GM12878 (cell line): ENCODE measurements around the gene COPS8. TPM values are rescaled to one million over a fixed set of nuclear protein-coding genes. Genes with fewer than 3 reads are reported as not detected.

Experiments
- ATAC-seq: fragments of 200-7000 bp; cut with Tn5 transposase; 3 replicates; pipeline ENCODE4 v1.9.1; 2020; ENCODE audit warnings: mild to moderate bottlenecking, moderate library complexity
- BruUV-seq: library from RNA; stranded (reverse); fragments of 400-500 nt; replicated peaks from 2 replicates; lab custom pipeline; 2021; lab: Mats Ljungman, UMichigan
- CTCF ChIA-PET: fragments of 300-600 bp; sonication (Branson Sonifier 250); formaldehyde crosslinking; extraction: SDS; loops from one replicate; lab custom pipeline; 2021; ENCODE audit warnings: inconsistent platforms; lab: Yijun Ruan, JAX
- POLR2A ChIA-PET: fragments of 350-600 bp; formaldehyde crosslinking; extraction: SDS; loops from one replicate; lab custom pipeline; 2021; ENCODE audit warnings: inconsistent platforms; lab: Charles Lee
- RAD21 ChIA-PET: fragments of 300-600 bp; sonication (Branson Sonifier 250); formaldehyde crosslinking; loops from one replicate; lab custom pipeline; 2023; ENCODE audit warnings: antibody characterized with exemption; ENCODE audit not compliant: unreplicated experiment; lab: Charles Lee
- SMC1A ChIA-PET: fragments of 300-600 bp; sonication (Branson Sonifier 250); formaldehyde crosslinking; loops from one replicate; lab custom pipeline; 2023; ENCODE audit not compliant: unreplicated experiment, uncharacterized antibody; lab: Charles Lee
- DNase-seq: peaks from one replicate; pipeline ENCODE4 v3.0.0-alpha.2; 2011; ENCODE audit warnings: low read depth, low spot score
- FAIRE-seq: peaks from 3 replicates; lab custom pipeline; 2011; peaks lifted over from hg19 to GRCh38; lab: Jason Lieb, UNC
- H2AFZ ChIP-seq: 2 replicates; pipeline ENCODE4 v1.6.0; 2011; ENCODE audit warnings: low read depth, low read length, control low read depth; ENCODE audit not compliant: control insufficient read depth
- H3K27ac ChIP-seq: 2 replicates; pipeline ENCODE4 v1.5.1; 2011; ENCODE audit warnings: control low read depth; ENCODE audit not compliant: control insufficient read depth, insufficient read depth
- H3K27me3 ChIP-seq, 2 experiments: replicated peaks in 1 of 2; 2 replicates each; pipeline versions ENCODE4 v1.6.0 to v1.6.1; 2011; ENCODE audit warnings: low read length in 1 of 2; ENCODE audit not compliant: control insufficient read depth in 2 of 2, insufficient read depth in 2 of 2
- H3K36me3 ChIP-seq, 2 experiments: 2 replicates each; pipeline ENCODE4 v1.5.1; 2011; ENCODE audit warnings: low read length in 1 of 2; ENCODE audit not compliant: control insufficient read depth in 2 of 2, insufficient read depth in 2 of 2
- H3K4me1 ChIP-seq: 2 replicates; pipeline ENCODE4 v1.6.1; 2011; ENCODE audit warnings: mild to moderate bottlenecking, low read length, moderate library complexity, mixed read lengths; ENCODE audit not compliant: control insufficient read depth, insufficient read depth
- H3K4me2 ChIP-seq: 2 replicates; pipeline ENCODE4 v1.6.0; 2011; ENCODE audit warnings: control low read depth; ENCODE audit not compliant: control insufficient read depth, insufficient read depth
- H3K4me3 ChIP-seq: fragments of 200-600 bp; sonication (generic); 2 replicates; pipeline ENCODE4 v1.5.1; 2016
- H3K79me2 ChIP-seq: 2 replicates; pipeline ENCODE4 v1.6.0; 2011; ENCODE audit warnings: low read length; ENCODE audit not compliant: control insufficient read depth, insufficient read depth
- H3K9ac ChIP-seq: 2 replicates; pipeline ENCODE4 v1.8.0; 2011; ENCODE audit warnings: low read length, control low read depth, mixed read lengths; ENCODE audit not compliant: control insufficient read depth, insufficient read depth
- H3K9me3 ChIP-seq: replicated peaks from 3 replicates; pipeline ENCODE4 v1.5.1; 2011; ENCODE audit warnings: mild to moderate bottlenecking, low read length; ENCODE audit not compliant: control insufficient read depth, insufficient read depth
- H4K20me1 ChIP-seq: 2 replicates; pipeline ENCODE4 v1.6.0; 2011; ENCODE audit not compliant: control insufficient read depth, insufficient read depth
- ASH2L ChIP-seq: fragments of 300-600, 200-600 bp; sonication (generic); IDR thresholded peaks from 2 replicates; pipeline ENCODE4 v1.6.1; 2017; ENCODE audit warnings: low read depth, mild to moderate bottlenecking, borderline replicate concordance
- DPF2 ChIP-seq: fragments of 450-650 bp; IDR thresholded peaks from 2 replicates; pipeline ENCODE4 v1.6.1; 2017; ENCODE audit warnings: mild to moderate bottlenecking
- HDAC6 ChIP-seq: fragments of 200-600 bp; sonication (generic); IDR thresholded peaks from one replicate; pipeline ENCODE4 v1.8.0; 2017; ENCODE audit warnings: antibody characterized with exemption; ENCODE audit not compliant: unreplicated experiment
- IKZF1 ChIP-seq: fragments of 450-650 bp; conservative IDR thresholded peaks from 2 replicates; pipeline ENCODE4 v1.6.1; 2017; ENCODE audit warnings: antibody characterized with exemption, mild to moderate bottlenecking
- NFXL1 ChIP-seq: fragments of 450-650 bp; IDR thresholded peaks from 2 replicates; pipeline ENCODE4 v1.6.1; 2017; ENCODE audit warnings: antibody characterized with exemption, mild to moderate bottlenecking, borderline replicate concordance
- RBBP5 ChIP-seq: fragments of 200-600 bp; sonication (generic); conservative IDR thresholded peaks from 2 replicates; pipeline ENCODE4 v1.6.1; 2016
- SMC3 ChIP-seq: IDR thresholded peaks from 2 replicates; pipeline ENCODE4 v1.6.1; 2011; ENCODE audit warnings: low read length, improper control_type of control experiment, borderline replicate concordance
- STAT1 ChIP-seq: fragments of 450-650 bp; conservative IDR thresholded peaks from 2 replicates; pipeline ENCODE4 v1.6.1; 2014; ENCODE audit warnings: antibody characterized with exemption, mild to moderate bottlenecking
- TBL1XR1 ChIP-seq: IDR thresholded peaks from 2 replicates; pipeline ENCODE4 v1.6.1; 2012; ENCODE audit warnings: low read depth, low read length, improper control_type of control experiment
- ZNF217 ChIP-seq: fragments of 450-650 bp; IDR thresholded peaks from 2 replicates; pipeline ENCODE4 v1.6.1; 2017; ENCODE audit warnings: antibody characterized with exemption, mild to moderate bottlenecking
- WGBS: methylation state at CpG from one replicate; pipeline ENCODE4 v1.1.6; 2016; ENCODE audit warnings: low lambda C conversion rate; ENCODE audit not compliant: insufficient replicate concordance, insufficient coverage; ENCODE audit errors: missing lambda C conversion rate; 5-methylcytosine and 5-hydroxymethylcytosine counted together
- in situ Hi-C: fragments of 300-500 bp; cut with MboI; formaldehyde crosslinking; loops from 9 replicates; pipeline ENCODE4 v1.14.3; 2018; ENCODE audit warnings: mixed read lengths
- intact Hi-C: fragments of 100-400 bp; cut with micrococcal nuclease; formaldehyde crosslinking; loops from one replicate; pipeline ENCODE4 v1.14.2; 2022; ENCODE audit not compliant: unreplicated experiment
- polyA plus RNA-seq, 11 experiments: library from polyadenylated mRNA; depleted of rRNA in 4 of 11; unstranded in 6 of 11; stranded (reverse) in 5 of 11; fragments of >200 nt; fragmentation: Nextera tagmentation in 4 of 11; fragmentation: Illumina TruSeq in 1 of 11; extraction: Ambion mirVana in 4 of 11; extraction: Trizol in 1 of 11; gene quantifications; 1 replicate in 1 of 11; 2 replicates in 10 of 11; pipeline versions ENCODE4 v1.2.1 to v1.2.3, GENCODE V29; 2011 to 2016; ENCODE audit warnings: inconsistent platforms in 2 of 11, missing spikeins in 2 of 11, low read depth in 1 of 11
- total RNA-seq, 4 experiments: library from RNA; depleted of rRNA in 3 of 4; stranded (reverse); fragments of >200 nt in 3 of 4; fragmentation: Illumina TruSeq in 1 of 4; extraction: Trizol in 1 of 4; gene quantifications; 2 replicates each; pipeline versions ENCODE4 v1.2.1 to v1.2.3, GENCODE V29; 2013 to 2021
- TF ChIP-seq, protein P1 (sequence below): fragments of 450-650 bp; formaldehyde crosslinking; IDR thresholded peaks from 2 replicates; pipeline ENCODE4 v1.5.0; 2022; ENCODE audit warnings: mild to moderate bottlenecking, missing genetic modification characterization
- TF ChIP-seq, protein P2 (sequence below): IDR thresholded peaks from 2 replicates; pipeline ENCODE4 v1.6.1; 2011; ENCODE audit warnings: low read depth, low read length, improper control_type of control experiment, borderline replicate concordance
- TF ChIP-seq, protein P3 (sequence below): fragments of 150-350 bp; IDR thresholded peaks from 2 replicates; pipeline ENCODE4 v1.6.1; 2014; ENCODE audit warnings: mild to moderate bottlenecking, low read depth, low read length
- TF ChIP-seq, protein P4 (sequence below): fragments of 450-650 bp; formaldehyde crosslinking; IDR thresholded peaks from 2 replicates; pipeline ENCODE4 v1.4.0; 2020; ENCODE audit warnings: mild to moderate bottlenecking, moderate library complexity

The COPS8 gene
- total and polyA plus RNA-seq, 10 of the 15 experiments (the other 5 are each of a cell fraction or from before 2014, with no cell fraction given) = 44.0 to 134 (median 107) TPM

DNA sequence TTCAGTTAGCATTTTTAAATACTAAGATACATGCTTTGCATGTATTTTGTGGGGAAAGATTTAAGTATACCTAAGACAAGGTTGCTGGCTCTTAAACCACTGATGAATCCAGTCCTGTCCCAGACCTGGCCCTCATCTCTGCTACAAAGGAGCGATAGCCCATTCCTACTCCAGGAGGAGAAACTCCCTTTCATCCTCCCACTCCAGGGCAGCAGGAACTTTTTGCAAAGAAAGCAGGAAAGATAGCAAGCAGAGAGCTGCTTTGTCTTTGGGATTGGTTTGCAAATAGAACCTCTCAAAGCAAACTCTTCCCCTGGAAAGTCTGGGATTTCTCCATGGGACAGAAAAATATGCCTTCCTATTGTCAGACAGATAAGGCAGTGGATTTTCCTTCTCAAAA, 43.6 kb upstream of the COPS8 start (continued):
- TF ChIP-seq, protein P1, sequence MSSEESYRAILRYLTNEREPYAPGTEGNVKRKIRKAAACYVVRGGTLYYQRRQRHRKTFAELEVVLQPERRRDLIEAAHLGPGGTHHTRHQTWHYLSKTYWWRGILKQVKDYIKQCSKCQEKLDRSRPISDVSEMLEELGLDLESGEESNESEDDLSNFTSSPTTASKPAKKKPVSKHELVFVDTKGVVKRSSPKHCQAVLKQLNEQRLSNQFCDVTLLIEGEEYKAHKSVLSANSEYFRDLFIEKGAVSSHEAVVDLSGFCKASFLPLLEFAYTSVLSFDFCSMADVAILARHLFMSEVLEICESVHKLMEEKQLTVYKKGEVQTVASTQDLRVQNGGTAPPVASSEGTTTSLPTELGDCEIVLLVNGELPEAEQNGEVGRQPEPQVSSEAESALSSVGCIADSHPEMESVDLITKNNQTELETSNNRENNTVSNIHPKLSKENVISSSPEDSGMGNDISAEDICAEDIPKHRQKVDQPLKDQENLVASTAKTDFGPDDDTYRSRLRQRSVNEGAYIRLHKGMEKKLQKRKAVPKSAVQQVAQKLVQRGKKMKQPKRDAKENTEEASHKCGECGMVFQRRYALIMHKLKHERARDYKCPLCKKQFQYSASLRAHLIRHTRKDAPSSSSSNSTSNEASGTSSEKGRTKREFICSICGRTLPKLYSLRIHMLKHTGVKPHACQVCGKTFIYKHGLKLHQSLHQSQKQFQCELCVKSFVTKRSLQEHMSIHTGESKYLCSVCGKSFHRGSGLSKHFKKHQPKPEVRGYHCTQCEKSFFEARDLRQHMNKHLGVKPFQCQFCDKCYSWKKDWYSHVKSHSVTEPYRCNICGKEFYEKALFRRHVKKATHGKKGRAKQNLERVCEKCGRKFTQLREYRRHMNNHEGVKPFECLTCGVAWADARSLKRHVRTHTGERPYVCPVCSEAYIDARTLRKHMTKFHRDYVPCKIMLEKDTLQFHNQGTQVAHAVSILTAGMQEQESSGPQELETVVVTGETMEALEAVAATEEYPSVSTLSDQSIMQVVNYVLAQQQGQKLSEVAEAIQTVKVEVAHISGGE (CRISPR knock-in tag) = no peak
- no peak for TF ChIP-seq RBBP5
- TF ChIP-seq, protein P2, sequence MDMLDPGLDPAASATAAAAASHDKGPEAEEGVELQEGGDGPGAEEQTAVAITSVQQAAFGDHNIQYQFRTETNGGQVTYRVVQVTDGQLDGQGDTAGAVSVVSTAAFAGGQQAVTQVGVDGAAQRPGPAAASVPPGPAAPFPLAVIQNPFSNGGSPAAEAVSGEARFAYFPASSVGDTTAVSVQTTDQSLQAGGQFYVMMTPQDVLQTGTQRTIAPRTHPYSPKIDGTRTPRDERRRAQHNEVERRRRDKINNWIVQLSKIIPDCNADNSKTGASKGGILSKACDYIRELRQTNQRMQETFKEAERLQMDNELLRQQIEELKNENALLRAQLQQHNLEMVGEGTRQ = no peak

DNA sequence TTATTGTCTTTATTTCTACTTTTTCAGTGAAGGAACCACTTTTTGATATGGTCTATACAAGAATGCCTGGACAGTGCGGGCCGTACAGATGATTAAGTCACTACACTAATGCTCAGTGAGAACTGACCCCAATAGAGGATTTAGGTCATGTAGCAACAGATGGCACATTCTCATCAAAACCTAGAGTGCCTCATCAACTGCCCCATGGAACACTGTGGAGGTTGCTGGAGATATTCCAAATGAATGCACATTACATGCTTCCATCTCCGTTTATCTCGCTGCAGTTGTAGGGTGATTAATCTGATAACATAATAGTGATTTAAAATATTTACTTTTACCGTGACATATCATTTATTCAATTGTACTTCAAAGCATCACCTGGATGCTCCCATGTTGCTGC, 41.8 kb upstream of the COPS8 start:
- H4K20me1 ChIP-seq = peaks cover 2% of the 10 kb centered on the region; the same call in 1 of the 2 replicates
- in situ Hi-C loops = no loop called here
- CTCF ChIA-PET = no interaction called here

More for the DNA sequence above, 41.8 kb upstream of the COPS8 start:
- Histone ChIP-seq H3K9ac (no peak overlapping the region), H3K79me2 (no peaks in the 10 kb centered on the region), H3K4me1 (no peaks in the 10 kb centered on the region), H3K4me3 (no peak overlapping the region), H3K36me3 (no peaks in the 10 kb centered on the region), H3K4me2 (no peak overlapping the region), H3K9me3 (peaks cover 6% of the 10 kb centered on the region; the same call in 2 of the 3 replicates), H2AFZ (no peak overlapping the region), H3K27ac (no peak overlapping the region)
- ChIA-PET POLR2A (no interaction called here), SMC1A (interaction anchor here (2.1 kb wide), 1 partner anchor 15 kb away, joined by 4 read pairs; no protein-coding TSS in a partner anchor), RAD21 (no interaction called here)
- DNase-seq (no peak), FAIRE-seq (no peak), ATAC-seq (no peak)
- no TSS peak for BruUV-seq
- 84% methylated on average over 5 of the region's 5 CpGs for WGBS
- intact Hi-C loops = no loop called here
- no peak for TF ChIP-seq ZNF217
- no peak for TF ChIP-seq STAT1
- no peak for TF ChIP-seq ASH2L
- no peak for TF ChIP-seq TBL1XR1
- TF ChIP-seq, protein P3, sequence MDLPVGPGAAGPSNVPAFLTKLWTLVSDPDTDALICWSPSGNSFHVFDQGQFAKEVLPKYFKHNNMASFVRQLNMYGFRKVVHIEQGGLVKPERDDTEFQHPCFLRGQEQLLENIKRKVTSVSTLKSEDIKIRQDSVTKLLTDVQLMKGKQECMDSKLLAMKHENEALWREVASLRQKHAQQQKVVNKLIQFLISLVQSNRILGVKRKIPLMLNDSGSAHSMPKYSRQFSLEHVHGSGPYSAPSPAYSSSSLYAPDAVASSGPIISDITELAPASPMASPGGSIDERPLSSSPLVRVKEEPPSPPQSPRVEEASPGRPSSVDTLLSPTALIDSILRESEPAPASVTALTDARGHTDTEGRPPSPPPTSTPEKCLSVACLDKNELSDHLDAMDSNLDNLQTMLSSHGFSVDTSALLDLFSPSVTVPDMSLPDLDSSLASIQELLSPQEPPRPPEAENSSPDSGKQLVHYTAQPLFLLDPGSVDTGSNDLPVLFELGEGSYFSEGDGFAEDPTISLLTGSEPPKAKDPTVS = no peak
- TF ChIP-seq NFXL1 = no peak
- TF ChIP-seq, protein P4, sequence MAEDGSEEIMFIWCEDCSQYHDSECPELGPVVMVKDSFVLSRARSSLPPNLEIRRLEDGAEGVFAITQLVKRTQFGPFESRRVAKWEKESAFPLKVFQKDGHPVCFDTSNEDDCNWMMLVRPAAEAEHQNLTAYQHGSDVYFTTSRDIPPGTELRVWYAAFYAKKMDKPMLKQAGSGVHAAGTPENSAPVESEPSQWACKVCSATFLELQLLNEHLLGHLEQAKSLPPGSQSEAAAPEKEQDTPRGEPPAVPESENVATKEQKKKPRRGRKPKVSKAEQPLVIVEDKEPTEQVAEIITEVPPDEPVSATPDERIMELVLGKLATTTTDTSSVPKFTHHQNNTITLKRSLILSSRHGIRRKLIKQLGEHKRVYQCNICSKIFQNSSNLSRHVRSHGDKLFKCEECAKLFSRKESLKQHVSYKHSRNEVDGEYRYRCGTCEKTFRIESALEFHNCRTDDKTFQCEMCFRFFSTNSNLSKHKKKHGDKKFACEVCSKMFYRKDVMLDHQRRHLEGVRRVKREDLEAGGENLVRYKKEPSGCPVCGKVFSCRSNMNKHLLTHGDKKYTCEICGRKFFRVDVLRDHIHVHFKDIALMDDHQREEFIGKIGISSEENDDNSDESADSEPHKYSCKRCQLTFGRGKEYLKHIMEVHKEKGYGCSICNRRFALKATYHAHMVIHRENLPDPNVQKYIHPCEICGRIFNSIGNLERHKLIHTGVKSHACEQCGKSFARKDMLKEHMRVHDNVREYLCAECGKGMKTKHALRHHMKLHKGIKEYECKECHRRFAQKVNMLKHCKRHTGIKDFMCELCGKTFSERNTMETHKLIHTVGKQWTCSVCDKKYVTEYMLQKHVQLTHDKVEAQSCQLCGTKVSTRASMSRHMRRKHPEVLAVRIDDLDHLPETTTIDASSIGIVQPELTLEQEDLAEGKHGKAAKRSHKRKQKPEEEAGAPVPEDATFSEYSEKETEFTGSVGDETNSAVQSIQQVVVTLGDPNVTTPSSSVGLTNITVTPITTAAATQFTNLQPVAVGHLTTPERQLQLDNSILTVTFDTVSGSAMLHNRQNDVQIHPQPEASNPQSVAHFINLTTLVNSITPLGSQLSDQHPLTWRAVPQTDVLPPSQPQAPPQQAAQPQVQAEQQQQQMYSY (CRISPR knock-in tag) = no peak
- TF ChIP-seq DPF2 = no peak
- TF ChIP-seq HDAC6 = no peak
- no peak for TF ChIP-seq IKZF1
- no peak for TF ChIP-seq SMC3
- TF ChIP-seq, all 136 proteins: peak for 0
- H3K27me3 ChIP-seq = peaks cover 2 to 3% of the 10 kb centered on the region in 2 experiments; a peak in 3 of 4 replicates
